B cell (primary cell): ENCODE measurements around the gene CYP20A1.

Source experiments
- EZH2 ChIP-seq: IDR thresholded peaks from 2 replicates; pipeline ENCODE4 v1.6.1; 2012; ENCODE audit warnings: borderline replicate concordance, low read depth, mild to moderate bottlenecking, moderate library complexity, low read length; ENCODE audit not compliant: insufficient read depth, poor library complexity, severe bottlenecking
- TF ChIP-seq, protein P1 (sequence below): fragments of 200-600 bp; IDR thresholded peaks from one replicate; pipeline ENCODE4 v1.8.0; 2022; ENCODE audit warnings: antibody characterized with exemption, mild to moderate bottlenecking

GRCh38 chr2:203301667-203302066 lies 62.8 kb downstream of the CYP20A1 start:
- TF ChIP-seq, protein P1, sequence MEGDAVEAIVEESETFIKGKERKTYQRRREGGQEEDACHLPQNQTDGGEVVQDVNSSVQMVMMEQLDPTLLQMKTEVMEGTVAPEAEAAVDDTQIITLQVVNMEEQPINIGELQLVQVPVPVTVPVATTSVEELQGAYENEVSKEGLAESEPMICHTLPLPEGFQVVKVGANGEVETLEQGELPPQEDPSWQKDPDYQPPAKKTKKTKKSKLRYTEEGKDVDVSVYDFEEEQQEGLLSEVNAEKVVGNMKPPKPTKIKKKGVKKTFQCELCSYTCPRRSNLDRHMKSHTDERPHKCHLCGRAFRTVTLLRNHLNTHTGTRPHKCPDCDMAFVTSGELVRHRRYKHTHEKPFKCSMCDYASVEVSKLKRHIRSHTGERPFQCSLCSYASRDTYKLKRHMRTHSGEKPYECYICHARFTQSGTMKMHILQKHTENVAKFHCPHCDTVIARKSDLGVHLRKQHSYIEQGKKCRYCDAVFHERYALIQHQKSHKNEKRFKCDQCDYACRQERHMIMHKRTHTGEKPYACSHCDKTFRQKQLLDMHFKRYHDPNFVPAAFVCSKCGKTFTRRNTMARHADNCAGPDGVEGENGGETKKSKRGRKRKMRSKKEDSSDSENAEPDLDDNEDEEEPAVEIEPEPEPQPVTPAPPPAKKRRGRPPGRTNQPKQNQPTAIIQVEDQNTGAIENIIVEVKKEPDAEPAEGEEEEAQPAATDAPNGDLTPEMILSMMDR: no peak
- TF ChIP-seq EZH2: no peak
